Esophagus muscularis mucosa (tissue), 3 donors: ENCODE measurements around the gene LMO2.

Experiments
- POLR2A ChIP-seq: fragments of 450-650 bp; IDR thresholded peaks from one replicate; pipeline ENCODE4 v1.6.1; 2017; ENCODE audit warnings: antibody characterized with exemption, moderate library complexity, mild to moderate bottlenecking, low read depth
- POLR2AphosphoS5 ChIP-seq, 2 donors: sonication (generic); formaldehyde crosslinking; IDR thresholded peaks; one replicate each; pipeline ENCODE4 v1.6.1; 2017; ENCODE audit warnings: antibody characterized with exemption in 2 of 2
- TF ChIP-seq, protein P1 (sequence below), 3 experiments: fragments of 200-600 bp in 2 of 3; fragments of 450-650 bp in 1 of 3; sonication (generic) in 2 of 3; IDR thresholded peaks; one replicate each; pipeline ENCODE4 v1.5.1; 2017 to 2019; ENCODE audit warnings: antibody characterized with exemption in 3 of 3, mild to moderate bottlenecking in 2 of 3, moderate library complexity in 1 of 3

DNA sequence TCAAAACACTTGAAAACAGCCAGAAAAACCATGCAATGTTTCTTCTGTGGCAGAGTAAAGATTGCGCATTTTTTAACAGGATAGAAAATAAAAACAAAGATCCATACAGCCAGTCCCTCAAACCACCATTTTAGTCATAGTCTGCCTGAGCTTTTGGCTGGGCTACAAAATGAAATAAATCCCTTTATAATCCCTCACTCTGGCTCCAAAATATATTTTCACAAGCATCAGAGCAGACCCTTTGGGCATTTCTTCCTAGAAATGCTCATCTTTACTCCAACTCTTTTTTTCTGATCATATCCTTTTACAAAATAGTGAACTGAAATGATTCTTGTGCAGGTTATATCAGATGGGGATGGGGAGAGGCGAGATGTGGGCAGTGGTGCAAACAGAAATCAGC lies 31.8 kb upstream of the LMO2 start:
- TF ChIP-seq POLR2A (no peak), POLR2AphosphoS5 (IDR thresholded peaks at IDR 0.05) (no peak)
- TF ChIP-seq, protein P1, sequence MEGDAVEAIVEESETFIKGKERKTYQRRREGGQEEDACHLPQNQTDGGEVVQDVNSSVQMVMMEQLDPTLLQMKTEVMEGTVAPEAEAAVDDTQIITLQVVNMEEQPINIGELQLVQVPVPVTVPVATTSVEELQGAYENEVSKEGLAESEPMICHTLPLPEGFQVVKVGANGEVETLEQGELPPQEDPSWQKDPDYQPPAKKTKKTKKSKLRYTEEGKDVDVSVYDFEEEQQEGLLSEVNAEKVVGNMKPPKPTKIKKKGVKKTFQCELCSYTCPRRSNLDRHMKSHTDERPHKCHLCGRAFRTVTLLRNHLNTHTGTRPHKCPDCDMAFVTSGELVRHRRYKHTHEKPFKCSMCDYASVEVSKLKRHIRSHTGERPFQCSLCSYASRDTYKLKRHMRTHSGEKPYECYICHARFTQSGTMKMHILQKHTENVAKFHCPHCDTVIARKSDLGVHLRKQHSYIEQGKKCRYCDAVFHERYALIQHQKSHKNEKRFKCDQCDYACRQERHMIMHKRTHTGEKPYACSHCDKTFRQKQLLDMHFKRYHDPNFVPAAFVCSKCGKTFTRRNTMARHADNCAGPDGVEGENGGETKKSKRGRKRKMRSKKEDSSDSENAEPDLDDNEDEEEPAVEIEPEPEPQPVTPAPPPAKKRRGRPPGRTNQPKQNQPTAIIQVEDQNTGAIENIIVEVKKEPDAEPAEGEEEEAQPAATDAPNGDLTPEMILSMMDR (IDR thresholded peaks at IDR 0.05) = no peak
